B cell (primary cell): ENCODE data around the gene TP53TG5. TPM values are rescaled to one million over a fixed set of nuclear protein-coding genes. Genes with fewer than 3 reads are reported as not detected.

ENCODE experiments used
- ATAC-seq: fragments of 200-7000 bp; cut with Tn5 transposase; one replicate; pipeline ENCODE4 v1.10.0; 2021; ENCODE audit warnings: low read depth, mild to moderate bottlenecking, moderate number of reproducible peaks, moderate library complexity
- CTCF ChIA-PET: fragments of 350-600 bp; sonication (Branson Sonifier 250); formaldehyde crosslinking; loops from one replicate; lab custom pipeline; 2021; ENCODE audit warnings: antibody characterized with exemption, inconsistent platforms; lab: Charles Lee
- POLR2A ChIA-PET: fragments of 350-600 bp; sonication (Branson Sonifier 250); formaldehyde crosslinking; loops from one replicate; lab custom pipeline; 2021; ENCODE audit warnings: antibody characterized with exemption; lab: Charles Lee
- DNase-seq: peaks from one replicate; pipeline ENCODE4 v3.0.0; 2013
- H2AFZ ChIP-seq: 2 replicates; pipeline ENCODE4 v1.6.1; 2012; ENCODE audit warnings: mild to moderate bottlenecking, low read depth, low read length; ENCODE audit not compliant: insufficient read depth, poor library complexity, severe bottlenecking
- H3K27ac ChIP-seq, 2 donors: 1 replicate in 1 of 2; 2 replicates in 1 of 2; pipeline ENCODE4 v1.5.1; 2012 to 2013; ENCODE audit warnings: low read length in 2 of 2, mild to moderate bottlenecking in 2 of 2, moderate library complexity in 1 of 2
- H3K27me3 ChIP-seq, 4 experiments: fragments of 200-600 bp in 1 of 4; sonication (generic) in 1 of 4; replicated peaks in 1 of 4; 1 replicate in 2 of 4; 2 replicates in 2 of 4; pipeline versions ENCODE4 v1.6.1 to v1.7.0; 2013 to 2016; ENCODE audit warnings: low read length in 3 of 4, mild to moderate bottlenecking in 2 of 4, mixed read lengths in 1 of 4, moderate library complexity in 1 of 4; ENCODE audit not compliant: insufficient read depth in 4 of 4, control insufficient read depth in 3 of 4; ENCODE audit errors: control extremely low read depth in 1 of 4
- H3K36me3 ChIP-seq, 2 experiments: replicated peaks in 1 of 2; 1 replicate in 1 of 2; 2 replicates in 1 of 2; pipeline versions ENCODE4 v1.6.1 to v1.7.1; 2013; ENCODE audit warnings: low read length in 1 of 2; ENCODE audit not compliant: insufficient read depth in 2 of 2, control insufficient read depth in 1 of 2; ENCODE audit errors: control extremely low read depth in 1 of 2, extremely low read depth in 1 of 2
- H3K4me1 ChIP-seq, 2 donors: fragments of 200-600 bp in 1 of 2; sonication (generic) in 1 of 2; 1 replicate in 1 of 2; 2 replicates in 1 of 2; pipeline versions ENCODE4 v1.5.1 to v1.6.1; 2013 to 2017; ENCODE audit warnings: low read length in 2 of 2; ENCODE audit not compliant: control insufficient read depth in 2 of 2, insufficient read depth in 2 of 2
- H3K4me2 ChIP-seq: replicated peaks from 2 replicates; pipeline ENCODE3; 2012; ENCODE audit warnings: mild to moderate bottlenecking, low read depth, low read length; ENCODE audit not compliant: poor library complexity, severe bottlenecking
- H3K4me3 ChIP-seq, 5 experiments: fragments of 200-600 bp in 1 of 5; sonication (generic) in 1 of 5; 1 replicate in 3 of 5; 2 replicates in 2 of 5; pipeline versions ENCODE4 v1.5.1 to v1.7.0; 2011 to 2016; ENCODE audit warnings: low read length in 4 of 5, mild to moderate bottlenecking in 4 of 5, low read depth in 2 of 5, control low read depth in 1 of 5, moderate library complexity in 1 of 5; ENCODE audit not compliant: insufficient read depth in 1 of 5; ENCODE audit errors: control extremely low read depth in 1 of 5, extremely low read depth in 1 of 5
- H3K79me2 ChIP-seq: fragments of 200-600 bp; sonication (generic); one replicate; pipeline ENCODE4 v1.6.0; 2016; ENCODE audit warnings: low read length; ENCODE audit not compliant: control insufficient read depth, insufficient read depth
- H3K9ac ChIP-seq: fragments of 200-600 bp; sonication (generic); 2 replicates; pipeline ENCODE4 v1.6.1; 2017; ENCODE audit warnings: mild to moderate bottlenecking, low read length, moderate library complexity
- H3K9me3 ChIP-seq, 3 donors: one replicate each; pipeline versions ENCODE4 v1.6.1 to v1.7.1; 2013; ENCODE audit warnings: low read length in 2 of 3; ENCODE audit not compliant: control insufficient read depth in 2 of 3, insufficient read depth in 1 of 3; ENCODE audit errors: control extremely low read depth in 1 of 3
- H4K20me1 ChIP-seq: 2 replicates; pipeline ENCODE4 v1.6.0; 2012; ENCODE audit warnings: mild to moderate bottlenecking, low read length; ENCODE audit not compliant: insufficient read depth, control insufficient read depth, poor library complexity, severe bottlenecking
- H3K27ac Mint-ChIP-seq: one replicate; pipeline ENCODE4 v1.8.0; 2021; ENCODE audit warnings: mixed read lengths
- H3K27me3 Mint-ChIP-seq: one replicate; pipeline ENCODE4 v1.8.0; 2021; ENCODE audit warnings: mixed read lengths
- H3K4me1 Mint-ChIP-seq: one replicate; pipeline ENCODE4 v1.8.0; 2021; ENCODE audit warnings: mixed read lengths
- H3K4me3 Mint-ChIP-seq: one replicate; pipeline ENCODE4 v1.8.0; 2021; ENCODE audit warnings: mixed read lengths
- H3K9me3 Mint-ChIP-seq: one replicate; pipeline ENCODE4 v1.8.0; 2022; ENCODE audit warnings: mixed read lengths; ENCODE audit not compliant: insufficient read depth
- EZH2 ChIP-seq: IDR thresholded peaks from 2 replicates; pipeline ENCODE4 v1.6.1; 2012; ENCODE audit warnings: borderline replicate concordance, low read depth, mild to moderate bottlenecking, moderate library complexity, low read length; ENCODE audit not compliant: insufficient read depth, poor library complexity, severe bottlenecking
- WGBS: methylation state at CpG from one replicate; pipeline ENCODE4 v1.1.5; 2013; ENCODE audit warnings: missing lambda C conversion rate; ENCODE audit not compliant: insufficient coverage; 5-methylcytosine and 5-hydroxymethylcytosine counted together
- intact Hi-C: fragments of 100-400 bp; cut with micrococcal nuclease; formaldehyde crosslinking; loops from one replicate; pipeline ENCODE4 v1.10.0; 2022
- polyA plus RNA-seq: library from polyadenylated mRNA; depleted of rRNA; stranded (reverse); fragments of >200 nt; gene quantifications from 2 replicates; pipeline ENCODE4 v1.2.3, GENCODE V29; 2012
- total RNA-seq, 2 donors: library from RNA; stranded (reverse); fragments of 120-200 nt in 1 of 2; gene quantifications; 1 replicate in 1 of 2; 2 replicates in 1 of 2; pipeline versions ENCODE4 v1.2.3 to v1.2.4, GENCODE V29; 2013 to 2022
- TF ChIP-seq, protein P1 (sequence below): fragments of 200-600 bp; IDR thresholded peaks from one replicate; pipeline ENCODE4 v1.8.0; 2022; ENCODE audit warnings: antibody characterized with exemption, mild to moderate bottlenecking

TP53TG5 gene
- total and polyA plus RNA-seq, 2 donors (not counting 1 experiment from before 2014, with no cell fraction given), result not detected

DNA sequence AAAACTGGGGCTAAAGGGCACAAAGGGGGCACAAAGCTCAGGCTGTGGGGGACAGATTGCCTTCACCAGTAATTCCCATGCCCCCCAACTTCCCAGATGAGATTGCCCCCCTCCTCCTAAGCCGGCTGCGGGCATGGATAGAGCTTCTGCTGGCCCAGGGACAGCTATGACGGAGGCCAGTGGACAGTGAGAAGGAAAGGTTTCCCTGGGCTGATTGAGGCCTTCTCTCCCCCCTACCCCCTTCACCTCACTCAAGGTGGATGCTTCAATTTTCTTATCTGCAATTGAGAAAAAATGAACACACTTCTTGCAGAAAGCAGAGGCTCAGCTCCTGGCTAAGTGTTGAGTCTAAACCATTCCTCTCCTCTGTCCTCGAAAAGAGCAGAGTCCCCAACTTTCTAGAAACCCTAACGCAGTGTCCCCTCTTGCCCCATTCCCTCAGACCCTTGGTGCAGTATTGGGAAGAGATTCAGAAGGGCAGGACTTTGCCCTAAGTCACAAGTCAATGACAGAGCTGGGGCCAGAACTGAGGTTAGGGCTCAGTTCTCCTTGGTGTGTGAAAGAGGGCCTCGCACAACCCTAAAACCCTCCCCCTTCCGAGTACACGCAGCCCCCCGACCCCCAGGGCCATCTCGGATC, 30.7 kb downstream of the TP53TG5 start:
- Histone ChIP-seq H3K36me3 (no peaks in the 10 kb centered on the region), H3K79me2 (no peaks in the 10 kb centered on the region), H3K9me3 (peaks cover 0 to 3% (median 0%) of the 10 kb centered on the region in 3 donors), H3K27ac (no peak overlapping the region), H4K20me1 (no peaks in the 10 kb centered on the region), H3K4me3 (peak overlapping the region in 4 of 5 experiments; percentile 36 to 60 (median 46)), H3K27me3 (peaks cover 0 to 39% (median 6%) of the 10 kb centered on the region in 4 experiments), H2AFZ (peak overlapping the region; percentile 66), H3K9ac (peak overlapping the region; percentile 60), H3K4me2 (peak overlapping the region; percentile 92), H3K4me1 (peaks cover 21 to 23% of the 10 kb centered on the region in 2 donors)
- DNase-seq, result no peak
- Mint-ChIP-seq H3K4me1 (peaks cover 10% of the 10 kb centered on the region), H3K27ac (no peak overlapping the region), H3K9me3 (no peaks in the 10 kb centered on the region), H3K4me3 (peak overlapping the region; percentile 69), H3K27me3 (peaks cover 20% of the 10 kb centered on the region)
- ATAC-seq, result no peak
- no CpG with 5 or more reads among the region's 10 CpGs for WGBS
- intact Hi-C loops, result no loop called here
- CTCF ChIA-PET, result interaction anchor here (0.5 to 1.6 kb wide), 3 partner anchors 55 to 737 kb away, joined by 3 to 6 read pairs (median 3); no protein-coding TSS in a partner anchor
- POLR2A ChIA-PET, result no interaction called here
- TF ChIP-seq, protein P1, sequence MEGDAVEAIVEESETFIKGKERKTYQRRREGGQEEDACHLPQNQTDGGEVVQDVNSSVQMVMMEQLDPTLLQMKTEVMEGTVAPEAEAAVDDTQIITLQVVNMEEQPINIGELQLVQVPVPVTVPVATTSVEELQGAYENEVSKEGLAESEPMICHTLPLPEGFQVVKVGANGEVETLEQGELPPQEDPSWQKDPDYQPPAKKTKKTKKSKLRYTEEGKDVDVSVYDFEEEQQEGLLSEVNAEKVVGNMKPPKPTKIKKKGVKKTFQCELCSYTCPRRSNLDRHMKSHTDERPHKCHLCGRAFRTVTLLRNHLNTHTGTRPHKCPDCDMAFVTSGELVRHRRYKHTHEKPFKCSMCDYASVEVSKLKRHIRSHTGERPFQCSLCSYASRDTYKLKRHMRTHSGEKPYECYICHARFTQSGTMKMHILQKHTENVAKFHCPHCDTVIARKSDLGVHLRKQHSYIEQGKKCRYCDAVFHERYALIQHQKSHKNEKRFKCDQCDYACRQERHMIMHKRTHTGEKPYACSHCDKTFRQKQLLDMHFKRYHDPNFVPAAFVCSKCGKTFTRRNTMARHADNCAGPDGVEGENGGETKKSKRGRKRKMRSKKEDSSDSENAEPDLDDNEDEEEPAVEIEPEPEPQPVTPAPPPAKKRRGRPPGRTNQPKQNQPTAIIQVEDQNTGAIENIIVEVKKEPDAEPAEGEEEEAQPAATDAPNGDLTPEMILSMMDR, result no peak
- TF ChIP-seq EZH2, result no peak

DNA sequence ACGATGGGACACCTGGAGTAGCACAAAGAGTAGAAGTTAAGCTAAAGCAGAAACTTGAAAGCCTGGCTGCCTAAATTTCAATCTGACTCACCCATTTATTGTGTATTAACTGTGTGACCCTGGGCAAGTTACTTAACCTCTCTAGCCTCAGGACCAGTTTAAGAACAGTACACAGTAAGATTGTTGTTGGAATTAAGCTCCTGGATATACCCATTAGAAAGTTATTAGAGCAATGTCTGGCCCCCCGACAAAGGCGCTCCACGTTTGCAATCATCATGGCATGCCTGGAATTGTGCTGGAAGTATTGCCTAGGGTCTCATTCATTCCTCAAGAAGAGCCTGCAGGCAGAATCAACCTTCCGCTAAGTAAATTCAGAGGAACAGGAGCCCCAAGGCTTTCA, 31.3 kb downstream of the TP53TG5 start:
- H4K20me1 ChIP-seq, result no peaks in the 10 kb centered on the region
- no peak overlapping the region for H3K27ac Mint-ChIP-seq

More for the DNA sequence above, 31.3 kb downstream of the TP53TG5 start:
- WGBS, result 100% methylated on average over 3 of the region's 5 CpGs
- H3K4me2 ChIP-seq, result no peak overlapping the region
- H3K27ac ChIP-seq, result no peak overlapping the region
- TF ChIP-seq, protein P1, result no peak
- no peak for TF ChIP-seq EZH2
- peaks cover 0 to 3% (median 0%) of the 10 kb centered on the region in 3 donors for H3K9me3 ChIP-seq
- no peak overlapping the region for H3K4me3 ChIP-seq
- H3K4me3 Mint-ChIP-seq, result peak overlapping the region; percentile 69
- no peak for DNase-seq
- H3K27me3 ChIP-seq, result peaks cover 0 to 39% (median 6%) of the 10 kb centered on the region in 4 experiments
- peaks cover 20% of the 10 kb centered on the region for H3K27me3 Mint-ChIP-seq
- H3K4me1 Mint-ChIP-seq, result peaks cover 10% of the 10 kb centered on the region
- intact Hi-C loops, result no loop called here
- no peak for ATAC-seq
- H3K4me1 ChIP-seq, result peaks cover 21 to 23% of the 10 kb centered on the region in 2 donors
- no peak overlapping the region for H2AFZ ChIP-seq
- ChIA-PET CTCF (interaction anchor here (0.5 to 1.6 kb wide), 5 partner anchors 24 to 736 kb away, joined by 3 to 6 read pairs (median 3); no protein-coding TSS in a partner anchor), POLR2A (no interaction called here)
- no peaks in the 10 kb centered on the region for H3K79me2 ChIP-seq
- H3K36me3 ChIP-seq, result no peaks in the 10 kb centered on the region
- H3K9ac ChIP-seq, result no peak overlapping the region
- H3K9me3 Mint-ChIP-seq, result no peaks in the 10 kb centered on the region
